Tibial nerve (tissue), 4 donors: Measurements from ENCODE around the gene TBX1. TPM values are rescaled to one million over a fixed set of nuclear protein-coding genes. Genes with fewer than 3 reads are reported as not detected.

Experiments used
- DNase-seq, 2 donors: peaks; one replicate each; pipeline ENCODE4 v3.0.0-alpha.2; 2019; ENCODE audit warnings: low spot score in 2 of 2
- H3K27ac ChIP-seq, 4 donors: fragments of 200-600 bp; sonication (generic) in 3 of 4; one replicate each; pipeline ENCODE4 v1.5.1; 2017 to 2019; ENCODE audit warnings: mild to moderate bottlenecking in 1 of 4
- H3K27me3 ChIP-seq, 2 donors: fragments of 200-600 bp; sonication (generic) in 1 of 2; one replicate each; pipeline versions ENCODE4 v1.5.1 to v1.6.0; 2017 to 2019
- H3K36me3 ChIP-seq, 3 donors: fragments of 200-600 bp; sonication (generic); one replicate each; pipeline ENCODE4 v1.5.1; 2018 to 2019
- H3K4me1 ChIP-seq, 4 donors: fragments of 200-600 bp; sonication (generic) in 3 of 4; one replicate each; pipeline ENCODE4 v1.5.1; 2017 to 2019
- H3K4me3 ChIP-seq, 4 donors: fragments of 200-600 bp; sonication (generic) in 3 of 4; one replicate each; pipeline ENCODE4 v1.5.1; 2017 to 2019; ENCODE audit warnings: mild to moderate bottlenecking in 1 of 4, moderate library complexity in 1 of 4
- H3K9me3 ChIP-seq, 4 donors: fragments of 200-600 bp; sonication (generic) in 3 of 4; one replicate each; pipeline ENCODE4 v1.5.1; 2017 to 2019
- EP300 ChIP-seq, 2 donors: sonication (generic); formaldehyde crosslinking; IDR thresholded peaks; one replicate each; pipeline ENCODE4 v1.6.1; 2017; ENCODE audit warnings: antibody characterized with exemption in 2 of 2, mild to moderate bottlenecking in 1 of 2
- POLR2A ChIP-seq, 2 donors: fragments of 450-650 bp; IDR thresholded peaks; one replicate each; pipeline ENCODE4 v1.6.1; 2017; ENCODE audit warnings: antibody characterized with exemption in 2 of 2, mild to moderate bottlenecking in 2 of 2, moderate library complexity in 2 of 2
- WGBS, 2 donors: methylation state at CpG; one replicate each; pipeline ENCODE4 v1.1.5; 2018; 5-methylcytosine and 5-hydroxymethylcytosine counted together
- total RNA-seq, 4 donors: library from RNA; depleted of rRNA; stranded (reverse); fragments of >200 nt; gene quantifications; one replicate each; pipeline ENCODE4 v1.1.0, GENCODE V29; 2016
- TF ChIP-seq, protein P1 (sequence below), 5 experiments: fragments of 200-600 bp in 3 of 5; fragments of 450-650 bp in 2 of 5; sonication (generic) in 3 of 5; IDR thresholded peaks; one replicate each; pipeline ENCODE4 v1.5.1; 2016 to 2019; ENCODE audit warnings: antibody characterized with exemption in 5 of 5, mild to moderate bottlenecking in 3 of 5, moderate library complexity in 2 of 5

TBX1 gene
- total RNA-seq, 4 donors from 2014 or later, result 0.42 to 3.6 (median 2.6) TPM

DNA sequence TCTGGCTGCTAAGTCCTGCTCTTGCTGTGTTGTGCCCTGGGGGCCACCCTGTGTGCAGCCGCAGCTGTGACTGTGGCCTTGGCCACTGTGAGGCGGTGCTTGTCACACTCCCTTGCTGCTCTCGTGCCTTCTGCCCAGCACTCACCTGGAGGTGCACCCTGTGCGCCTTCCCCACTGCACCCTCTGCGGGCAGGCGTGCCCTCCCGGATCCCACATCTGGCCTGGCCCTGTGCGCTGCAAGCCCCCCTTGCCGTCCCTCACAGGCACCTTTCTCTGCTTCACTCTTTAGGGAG, 27.2 kb downstream of the TBX1 start:
- H3K4me1 ChIP-seq, result no peaks in the 10 kb centered on the region
- H3K27ac ChIP-seq, result no peak overlapping the region
- TF ChIP-seq, protein P1, sequence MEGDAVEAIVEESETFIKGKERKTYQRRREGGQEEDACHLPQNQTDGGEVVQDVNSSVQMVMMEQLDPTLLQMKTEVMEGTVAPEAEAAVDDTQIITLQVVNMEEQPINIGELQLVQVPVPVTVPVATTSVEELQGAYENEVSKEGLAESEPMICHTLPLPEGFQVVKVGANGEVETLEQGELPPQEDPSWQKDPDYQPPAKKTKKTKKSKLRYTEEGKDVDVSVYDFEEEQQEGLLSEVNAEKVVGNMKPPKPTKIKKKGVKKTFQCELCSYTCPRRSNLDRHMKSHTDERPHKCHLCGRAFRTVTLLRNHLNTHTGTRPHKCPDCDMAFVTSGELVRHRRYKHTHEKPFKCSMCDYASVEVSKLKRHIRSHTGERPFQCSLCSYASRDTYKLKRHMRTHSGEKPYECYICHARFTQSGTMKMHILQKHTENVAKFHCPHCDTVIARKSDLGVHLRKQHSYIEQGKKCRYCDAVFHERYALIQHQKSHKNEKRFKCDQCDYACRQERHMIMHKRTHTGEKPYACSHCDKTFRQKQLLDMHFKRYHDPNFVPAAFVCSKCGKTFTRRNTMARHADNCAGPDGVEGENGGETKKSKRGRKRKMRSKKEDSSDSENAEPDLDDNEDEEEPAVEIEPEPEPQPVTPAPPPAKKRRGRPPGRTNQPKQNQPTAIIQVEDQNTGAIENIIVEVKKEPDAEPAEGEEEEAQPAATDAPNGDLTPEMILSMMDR (IDR thresholded peaks at IDR 0.05), result no peak
- TF ChIP-seq EP300 (IDR thresholded peaks at IDR 0.05) (no peak), POLR2A (IDR thresholded peaks at IDR 0.05) (no peak)
- H3K27me3 ChIP-seq, result no peaks in the 10 kb centered on the region
- no peak for DNase-seq
- H3K36me3 ChIP-seq, result peaks cover 0 to 70% (median 0%) of the 10 kb centered on the region in 3 donors
- peaks cover 0 to 23% (median 0%) of the 10 kb centered on the region in 4 donors for H3K9me3 ChIP-seq
- H3K4me3 ChIP-seq, result no peak overlapping the region
- 87 to 88% methylated on average over 9 of the region's 9 CpGs for WGBS, 2 donors

DNA sequence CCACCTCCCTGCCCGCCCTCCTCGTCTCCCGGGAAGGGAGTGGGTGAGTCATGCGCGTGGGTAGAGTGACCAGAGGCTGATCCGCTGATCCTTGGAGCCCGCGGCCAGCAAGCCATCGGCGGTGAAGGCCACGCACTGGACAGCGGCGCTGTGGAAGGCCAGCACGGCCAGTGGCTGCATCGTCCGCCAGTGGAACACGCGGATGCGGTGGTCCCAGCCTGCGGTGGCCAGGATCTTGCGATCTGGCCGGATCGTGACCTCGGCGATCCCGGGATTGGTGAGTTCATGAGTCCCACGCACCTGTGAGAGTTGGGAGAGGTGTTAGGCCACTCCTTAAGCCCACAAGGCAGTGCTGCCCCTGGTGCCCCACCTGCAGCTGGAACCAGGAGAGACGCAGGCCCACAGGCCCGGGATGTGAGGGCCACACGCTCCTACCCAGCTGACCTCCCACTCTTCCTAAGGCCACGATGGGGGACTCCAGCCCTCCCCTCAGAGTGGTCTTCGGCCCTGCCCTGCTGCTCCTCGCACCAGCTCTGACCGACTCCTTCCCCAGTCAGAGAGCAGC, 28.2 kb downstream of the TBX1 start:
- peaks cover 0 to 32% (median 0%) of the 10 kb centered on the region in 4 donors for H3K9me3 ChIP-seq
- no peak for DNase-seq
- no peaks in the 10 kb centered on the region for H3K4me1 ChIP-seq
- WGBS, 2 donors, result 88 to 95% methylated on average over 27 to 30 of the region's 34 CpGs
- H3K4me3 ChIP-seq, result no peak overlapping the region
- TF ChIP-seq EP300 (IDR thresholded peaks at IDR 0.05) (no peak), POLR2A (IDR thresholded peaks at IDR 0.05) (no peak)
- TF ChIP-seq, protein P1 (IDR thresholded peaks at IDR 0.05), result no peak
- H3K36me3 ChIP-seq, result peaks cover 0 to 70% (median 0%) of the 10 kb centered on the region in 3 donors
- no peaks in the 10 kb centered on the region for H3K27me3 ChIP-seq
- H3K27ac ChIP-seq, result no peak overlapping the region

GRCh38 chr22:19789406-19789805, 28.8 kb downstream of the TBX1 start:
- H3K4me3 ChIP-seq, result no peak overlapping the region
- no peak overlapping the region for H3K27ac ChIP-seq
- no peaks in the 10 kb centered on the region for H3K27me3 ChIP-seq
- no peaks in the 10 kb centered on the region for H3K4me1 ChIP-seq
- WGBS, 2 donors, result 89 to 92% methylated on average over 16 of the region's 16 CpGs
- H3K36me3 ChIP-seq, result peaks cover 0 to 69% (median 0%) of the 10 kb centered on the region in 3 donors
- TF ChIP-seq, protein P1 (IDR thresholded peaks at IDR 0.05), result no peak
- no peak for TF ChIP-seq POLR2A (IDR thresholded peaks at IDR 0.05)
- TF ChIP-seq EP300 (IDR thresholded peaks at IDR 0.05), result no peak
- peaks cover 0 to 34% (median 0%) of the 10 kb centered on the region in 4 donors for H3K9me3 ChIP-seq
- DNase-seq, result no peak

DNA sequence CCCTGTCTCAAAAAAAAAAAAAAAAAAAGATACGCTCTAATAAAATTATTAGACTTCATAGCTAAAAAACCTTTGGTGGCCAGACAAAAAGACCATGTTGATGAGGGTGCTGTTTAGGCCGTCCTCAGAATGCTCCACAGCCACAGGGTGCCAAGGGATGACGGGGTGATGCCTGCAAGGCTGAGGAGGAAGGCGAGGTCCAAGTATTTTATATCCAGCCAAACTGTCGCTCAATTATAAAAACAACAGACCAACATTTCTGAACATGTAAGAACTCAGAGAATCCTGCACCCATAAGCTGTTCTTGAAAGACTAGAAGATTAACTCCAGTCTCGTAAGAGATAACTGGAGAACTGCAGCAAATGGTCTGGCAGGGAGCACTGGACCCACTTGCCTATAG, 29.2 kb downstream of the TBX1 start:
- no peak for TF ChIP-seq EP300 (IDR thresholded peaks at IDR 0.05)
- TF ChIP-seq, protein P1 (IDR thresholded peaks at IDR 0.05), result no peak
- no peak for TF ChIP-seq POLR2A (IDR thresholded peaks at IDR 0.05)
- WGBS, 2 donors, result 81 to 95% methylated on average over 6 of the region's 6 CpGs
- H3K4me3 ChIP-seq, result no peak overlapping the region
- H3K36me3 ChIP-seq, result peaks cover 0 to 65% (median 0%) of the 10 kb centered on the region in 3 donors
- no peaks in the 10 kb centered on the region for H3K27me3 ChIP-seq
- H3K4me1 ChIP-seq, result no peaks in the 10 kb centered on the region
- no peak overlapping the region for H3K27ac ChIP-seq
- peaks cover 0 to 34% (median 0%) of the 10 kb centered on the region in 4 donors for H3K9me3 ChIP-seq
- DNase-seq, result no peak

GRCh38 chr22:19791243-19791642, 30.7 kb downstream of the TBX1 start:
- peaks cover 0 to 61% (median 0%) of the 10 kb centered on the region in 3 donors for H3K36me3 ChIP-seq
- peaks cover 0 to 34% (median 0%) of the 10 kb centered on the region in 4 donors for H3K9me3 ChIP-seq
- H3K27me3 ChIP-seq, result no peaks in the 10 kb centered on the region
- H3K4me3 ChIP-seq, result no peak overlapping the region
- DNase-seq, result no peak
- peaks cover 0 to 3% (median 1%) of the 10 kb centered on the region in 4 donors for H3K4me1 ChIP-seq
- TF ChIP-seq EP300 (IDR thresholded peaks at IDR 0.05) (no peak), POLR2A (IDR thresholded peaks at IDR 0.05) (no peak)
- TF ChIP-seq, protein P1 (IDR thresholded peaks at IDR 0.05), result no peak
- H3K27ac ChIP-seq, result no peak overlapping the region
